Psoas muscle (tissue), 8 donors: ENCODE results near the gene COLEC12. TPM values are rescaled to one million over a fixed set of nuclear protein-coding genes. Genes with fewer than 3 reads are reported as not detected.
A peak's percentile ranks its signal among the peaks of the same experiment; 100 is the strongest.

Experiments used
- ATAC-seq, 4 donors: fragments of 200-7000 bp; cut with Tn5 transposase; one replicate each; pipeline ENCODE4 v1.9.1; 2020; ENCODE audit warnings: moderate library complexity in 3 of 4, mild to moderate bottlenecking in 2 of 4
- DNase-seq, 2 donors: peaks; one replicate each; pipeline ENCODE4 v3.0.0-alpha.2; 2020
- H3K27ac ChIP-seq: fragments of 200-600 bp; one replicate; pipeline ENCODE4 v1.8.0; 2022
- H3K27me3 ChIP-seq, 3 donors: fragments of 200-600 bp in 1 of 3; one replicate each; pipeline versions ENCODE4 v1.6.1 to v1.8.0; 2013 to 2022; ENCODE audit warnings: low read length in 2 of 3, mild to moderate bottlenecking in 2 of 3, moderate library complexity in 1 of 3; ENCODE audit not compliant: insufficient read depth in 3 of 3
- H3K36me3 ChIP-seq, 2 donors: fragments of 200-600 bp in 1 of 2; one replicate each; pipeline versions ENCODE4 v1.6.1 to v1.8.0; 2013 to 2022; ENCODE audit warnings: low read depth in 1 of 2, mild to moderate bottlenecking in 1 of 2, moderate library complexity in 1 of 2; ENCODE audit not compliant: insufficient read depth in 1 of 2
- H3K4me1 ChIP-seq: fragments of 200-600 bp; one replicate; pipeline ENCODE4 v1.8.0; 2022
- H3K4me3 ChIP-seq: fragments of 200-600 bp; one replicate; pipeline ENCODE4 v1.8.0; 2022; ENCODE audit warnings: mild to moderate bottlenecking
- H3K9me3 ChIP-seq: fragments of 200-600 bp; one replicate; pipeline ENCODE4 v1.8.0; 2022
- WGBS, 3 donors: extraction: QIAGEN DNeasy Blood & Tissue Kit; methylation state at CpG; one replicate each; pipeline versions ENCODE4 v1.1.6 to v1.1.7; 2013; 5-methylcytosine and 5-hydroxymethylcytosine counted together
- intact Hi-C, 2 donors: fragments of 100-400 bp; cut with DNase I; formaldehyde crosslinking; loops; one replicate each; pipeline versions ENCODE4 v1.11.0 to v1.14.2; 2022
- polyA plus RNA-seq, 3 donors: library from polyadenylated mRNA; stranded (reverse); fragments of 200-250 nt; gene quantifications; one replicate each; pipeline ENCODE4 v1.2.3, GENCODE V29; 2013
- total RNA-seq, 4 donors: library from RNA; stranded (reverse); fragmentation: NEBNext Ultra II Directional in 2 of 4; extraction: Animal tissue kit (Norgen Biotek cat#: 25700) in 2 of 4; gene quantifications; one replicate each; pipeline versions ENCODE4 v1.2.1 to v1.2.4, GENCODE V29; 2021 to 2023
- TF ChIP-seq, protein P1 (sequence below): fragments of 200-600 bp; IDR thresholded peaks from one replicate; pipeline ENCODE4 v1.8.0; 2022; ENCODE audit warnings: antibody characterized with exemption
- donor health status: healthy with polysubstance abuse.
- donor health status: DM: no; HTN: no; CAD: no; lungs with moderate emphysema.
- donor health status: Bipolar disorder and iron deficiency.
- donor health status: healthy.
- donor health status: DM: yes; HTN: yes; CAD: no.
- donor health status: DM: no; HTN: no; CAD: no.
- donor health status: DM: no; HTN: no; CAD: no.
- donor health status: DM: yes; HTN: yes; CAD: no.

COLEC12 gene
- total and polyA plus RNA-seq, 7 donors, result 0.80 to 6.4 (median 3.4) TPM

DNA sequence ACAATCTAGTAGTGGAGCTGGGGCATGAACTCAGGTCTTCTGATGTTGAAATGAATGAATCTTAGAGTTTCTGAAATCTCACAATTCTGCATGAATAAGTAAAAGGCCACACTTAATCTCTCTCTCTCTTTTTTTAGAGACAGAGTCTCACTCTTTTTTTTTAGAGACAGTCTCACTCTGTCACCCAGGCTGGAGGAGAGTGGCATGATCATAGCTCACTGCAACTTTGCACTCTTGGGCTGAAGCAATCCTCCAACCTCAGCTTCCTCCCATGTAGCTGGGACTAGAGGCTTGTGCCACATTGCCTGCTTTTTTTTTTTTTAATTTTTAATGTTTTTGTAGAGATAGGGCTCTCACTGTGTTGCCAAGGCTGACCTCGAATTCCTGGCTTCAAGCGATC is 163.8 kb downstream of the COLEC12 start:
- Histone ChIP-seq H3K9me3 (no peaks in the 10 kb centered on the region), H3K4me1 (peaks cover 6% of the 10 kb centered on the region), H3K27me3 (peaks cover 0 to 3% (median 0%) of the 10 kb centered on the region in 3 donors), H3K27ac (no peak overlapping the region), H3K4me3 (no peak overlapping the region), H3K36me3 (no peaks in the 10 kb centered on the region)
- intact Hi-C loops, result no loop called here
- TF ChIP-seq, protein P1, sequence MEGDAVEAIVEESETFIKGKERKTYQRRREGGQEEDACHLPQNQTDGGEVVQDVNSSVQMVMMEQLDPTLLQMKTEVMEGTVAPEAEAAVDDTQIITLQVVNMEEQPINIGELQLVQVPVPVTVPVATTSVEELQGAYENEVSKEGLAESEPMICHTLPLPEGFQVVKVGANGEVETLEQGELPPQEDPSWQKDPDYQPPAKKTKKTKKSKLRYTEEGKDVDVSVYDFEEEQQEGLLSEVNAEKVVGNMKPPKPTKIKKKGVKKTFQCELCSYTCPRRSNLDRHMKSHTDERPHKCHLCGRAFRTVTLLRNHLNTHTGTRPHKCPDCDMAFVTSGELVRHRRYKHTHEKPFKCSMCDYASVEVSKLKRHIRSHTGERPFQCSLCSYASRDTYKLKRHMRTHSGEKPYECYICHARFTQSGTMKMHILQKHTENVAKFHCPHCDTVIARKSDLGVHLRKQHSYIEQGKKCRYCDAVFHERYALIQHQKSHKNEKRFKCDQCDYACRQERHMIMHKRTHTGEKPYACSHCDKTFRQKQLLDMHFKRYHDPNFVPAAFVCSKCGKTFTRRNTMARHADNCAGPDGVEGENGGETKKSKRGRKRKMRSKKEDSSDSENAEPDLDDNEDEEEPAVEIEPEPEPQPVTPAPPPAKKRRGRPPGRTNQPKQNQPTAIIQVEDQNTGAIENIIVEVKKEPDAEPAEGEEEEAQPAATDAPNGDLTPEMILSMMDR, result no peak
- DNase-seq (no peak), ATAC-seq (no peak)
- WGBS, 3 donors, result 83 to 84% (median 83%) methylated on average over 2 of the region's 2 CpGs

GRCh38 chr18:335733-336132 is 164.8 kb downstream of the COLEC12 start:
- TF ChIP-seq, protein P1, result no peak
- ATAC-seq, result no peak
- peaks cover 7% of the 10 kb centered on the region for H3K4me1 ChIP-seq
- no peak overlapping the region for H3K27ac ChIP-seq
- H3K4me3 ChIP-seq, result no peak overlapping the region
- no peak for DNase-seq
- intact Hi-C loops, result no loop called here
- H3K36me3 ChIP-seq, result no peaks in the 10 kb centered on the region
- WGBS, 3 donors, result 63 to 66% (median 64%) methylated on average over 2 of the region's 2 CpGs
- H3K9me3 ChIP-seq, result no peaks in the 10 kb centered on the region
- peaks cover 0 to 3% (median 0%) of the 10 kb centered on the region in 3 donors for H3K27me3 ChIP-seq

GRCh38 chr18:334575-335132 is 165.8 kb downstream of the COLEC12 start:
- Histone ChIP-seq H3K4me1 (peaks cover 7% of the 10 kb centered on the region), H3K27me3 (peaks cover 0 to 3% (median 0%) of the 10 kb centered on the region in 3 donors), H3K4me3 (no peak overlapping the region), H3K9me3 (no peaks in the 10 kb centered on the region), H3K27ac (no peak overlapping the region), H3K36me3 (no peaks in the 10 kb centered on the region)
- intact Hi-C loops, result no loop called here
- ATAC-seq (no peak), DNase-seq (no peak)
- 93 to 96% (median 96%) methylated on average over 15 of the region's 15 CpGs for WGBS, 3 donors
- TF ChIP-seq, protein P1, result no peak

- H3K27me3 ChIP-seq, result peaks cover 0 to 3% (median 0%) of the 10 kb centered on the region in 3 donors
- H3K4me1 ChIP-seq, result peaks cover 7% of the 10 kb centered on the region
- H3K4me3 ChIP-seq, result no peak overlapping the region
- TF ChIP-seq, protein P1, result no peak
- H3K9me3 ChIP-seq, result no peaks in the 10 kb centered on the region
- H3K27ac ChIP-seq, result no peak overlapping the region
- 15 to 25% (median 23%) methylated on average over 14 of the region's 14 CpGs for WGBS, 3 donors
- DNase-seq (peak; percentile 50 to 86), ATAC-seq (peak; percentile 28 to 75 (median 46))
- H3K36me3 ChIP-seq, result no peaks in the 10 kb centered on the region
- intact Hi-C loops, result no loop called here
Observed at GRCh38 chr18:332721-333510, 167.6 kb downstream of the COLEC12 start.
